ENCODE data around the gene RAB31. TPM values are rescaled to one million over a fixed set of nuclear protein-coding genes. Genes with fewer than 3 reads are reported as not detected.
A peak's percentile ranks its signal among the peaks of the same experiment; 100 is the strongest.

Gene RAB31
- polyA plus RNA-seq, 1 donor (not counting 4 experiments of a cell fraction or from before 2014, with no cell fraction given), result 47.0 TPM

- Histone ChIP-seq H3K9me1 (ENCODE audit: control insufficient read depth, extremely low read depth, insufficient read depth, low read length) (no peaks in the 10 kb centered on the region), H3K9me3 (ENCODE audit: control insufficient read depth, low read depth, low read length) (no peaks in the 10 kb centered on the region), H3K79me2 (ENCODE audit: control insufficient read depth, insufficient read depth, low read length) (no peaks in the 10 kb centered on the region), H3K4me1 (ENCODE audit: control insufficient read depth, extremely low read depth, insufficient read depth, low read length) (peaks cover 16% of the 10 kb centered on the region), H3K36me3 (ENCODE audit: control insufficient read depth in 2 of 2, extremely low read depth in 1 of 2, insufficient read depth in 2 of 2, low read length in 2 of 2) (peaks cover 3 to 4% of the 10 kb centered on the region in 2 experiments), H3K27ac (ENCODE audit: control insufficient read depth, insufficient read depth, low read length) (no peak overlapping the region), H3K4me3 (ENCODE audit: control insufficient read depth in 2 of 3, extremely low read depth in 1 of 3, insufficient read depth in 2 of 3, low read depth in 1 of 3, low read length in 3 of 3) (peak overlapping the region in 2 of 3 experiments; percentile 3 to 44), H3K9ac (ENCODE audit: control insufficient read depth, extremely low read depth, insufficient read depth, low read length) (no peak overlapping the region), H4K20me1 (ENCODE audit: control insufficient read depth, extremely low read depth, insufficient read depth, low read length) (no peaks in the 10 kb centered on the region), H3K4me2 (ENCODE audit: control insufficient read depth, extremely low read depth, insufficient read depth, low read depth, low read length) (peak overlapping the region; percentile 83), H2AFZ (ENCODE audit: control insufficient read depth, low read length) (peak overlapping the region; percentile 20), H3K27me3 (ENCODE audit: control insufficient read depth, extremely low read depth, insufficient read depth, low read length) (no peaks in the 10 kb centered on the region)
- FAIRE-seq, result peak; percentile 57
- no peak for DNase-seq (ENCODE audit: low read depth, low spot score)
- dilution Hi-C loops (cut with MboI; ENCODE audit: extremely low pct_ligation_motif_present, low sequenced_read_pairs), result no loop called here
- TF ChIP-seq EZH2 (IDR thresholded peaks at IDR 0.05; ENCODE audit: low read length), result no peak
- TF ChIP-seq CTCF (optimal IDR thresholded peaks at IDR 0.05 in 1 of 3, IDR thresholded peaks at IDR 0.05 in 1 of 3, conservative IDR thresholded peaks at IDR 0.05 in 1 of 3; ENCODE audit: extremely low read depth in 1 of 3, insufficient read depth in 2 of 3, low read length in 3 of 3), result no peak
These were observed 100.5 kb downstream of the RAB31 start for GRCh38 chr18:9808295-9809241.

- DNase-seq (ENCODE audit: low read depth, low spot score) (no peak), FAIRE-seq (no peak)
- TF ChIP-seq CTCF (optimal IDR thresholded peaks at IDR 0.05 in 1 of 3, IDR thresholded peaks at IDR 0.05 in 1 of 3, conservative IDR thresholded peaks at IDR 0.05 in 1 of 3; ENCODE audit: extremely low read depth in 1 of 3, insufficient read depth in 2 of 3, low read length in 3 of 3) (no peak), EZH2 (IDR thresholded peaks at IDR 0.05; ENCODE audit: low read length) (no peak)
- dilution Hi-C loops (cut with MboI; ENCODE audit: extremely low pct_ligation_motif_present, low sequenced_read_pairs), result no loop called here
- Histone ChIP-seq H3K79me2 (ENCODE audit: control insufficient read depth, insufficient read depth, low read length) (no peaks in the 10 kb centered on the region), H3K9ac (ENCODE audit: control insufficient read depth, extremely low read depth, insufficient read depth, low read length) (no peak overlapping the region), H3K9me1 (ENCODE audit: control insufficient read depth, extremely low read depth, insufficient read depth, low read length) (no peaks in the 10 kb centered on the region), H4K20me1 (ENCODE audit: control insufficient read depth, extremely low read depth, insufficient read depth, low read length) (no peaks in the 10 kb centered on the region), H3K27me3 (ENCODE audit: control insufficient read depth, extremely low read depth, insufficient read depth, low read length) (no peaks in the 10 kb centered on the region), H3K36me3 (ENCODE audit: control insufficient read depth in 2 of 2, extremely low read depth in 1 of 2, insufficient read depth in 2 of 2, low read length in 2 of 2) (peaks cover 3 to 4% of the 10 kb centered on the region in 2 experiments), H3K9me3 (ENCODE audit: control insufficient read depth, low read depth, low read length) (no peaks in the 10 kb centered on the region), H3K4me3 (ENCODE audit: control insufficient read depth in 2 of 3, extremely low read depth in 1 of 3, insufficient read depth in 2 of 3, low read depth in 1 of 3, low read length in 3 of 3) (no peak overlapping the region), H3K27ac (ENCODE audit: control insufficient read depth, insufficient read depth, low read length) (no peak overlapping the region), H3K4me2 (ENCODE audit: control insufficient read depth, extremely low read depth, insufficient read depth, low read depth, low read length) (no peak overlapping the region), H2AFZ (ENCODE audit: control insufficient read depth, low read length) (no peak overlapping the region), H3K4me1 (ENCODE audit: control insufficient read depth, extremely low read depth, insufficient read depth, low read length) (peaks cover 12% of the 10 kb centered on the region)
These were observed 101.6 kb downstream of the RAB31 start for GRCh38 chr18:9809697-9810096.

Measured in keratinocyte (primary cell).